Myocyte (in vitro differentiated cells): ENCODE data around the gene TEC. TPM values are rescaled to one million over a fixed set of nuclear protein-coding genes. Genes with fewer than 3 reads are reported as not detected.
A peak's percentile ranks its signal among the peaks of the same experiment; 100 is the strongest.
"Not testable (repeated sequence)": the region's sequence is repeated elsewhere in the genome, so short reads cannot be mapped to it uniquely, and the experiment has no call there.

Experiments
- DNase-seq: peaks from one replicate; pipeline ENCODE4 v3.0.0-alpha.2; 2012; ENCODE audit warnings: low read depth
- polyA plus RNA-seq: library from polyadenylated mRNA; unstranded; fragments of >200 nt; gene quantifications from one replicate; pipeline ENCODE4 v1.2.1, GENCODE V29; 2012; ENCODE audit warnings: missing spikeins
- total RNA-seq: library from RNA; depleted of rRNA; stranded (reverse); fragments of >200 nt; gene quantifications from 2 replicates; pipeline ENCODE4 v1.2.3, GENCODE V29; 2014

The TEC gene
- total RNA-seq, result 2.9 and 3.0 TPM in 2 replicates
- 2.6 TPM for polyA plus RNA-seq

GRCh38 chr4:48268956-48269860 is at the start of gene TEC:
TEC (minus strand) TSS chr4:48269838; CDS start chr4:48228614, 41,224 bp downstream.
- peak; percentile 63 for DNase-seq

GRCh38 chr4:48315728-48316630 is 46.3 kb upstream of the TEC start:
- DNase-seq, result peak; percentile 68

GRCh38 chr4:48314746-48315145 is 45.1 kb upstream of the TEC start:
- DNase-seq, result not testable (repeated sequence)

- DNase-seq, result no peak
Observed at GRCh38 chr4:48311896-48312295, 42.3 kb upstream of the TEC start.

- no peak for DNase-seq
Observed at GRCh38 chr4:48308901-48309300, 39.3 kb upstream of the TEC start.

GRCh38 chr4:48307528-48307927 is 37.9 kb upstream of the TEC start:
- no peak for DNase-seq

GRCh38 chr4:48305508-48305907 is 35.9 kb upstream of the TEC start:
- no peak for DNase-seq

- DNase-seq, result no peak
Observed at GRCh38 chr4:48300004-48300403, 30.4 kb upstream of the TEC start.

GRCh38 chr4:48299560-48299959 is 29.9 kb upstream of the TEC start:
- no peak for DNase-seq

GRCh38 chr4:48297256-48297846 is 27.7 kb upstream of the TEC start:
- peak; percentile 11 for DNase-seq

GRCh38 chr4:48296365-48296764 is 26.7 kb upstream of the TEC start:
- DNase-seq, result no peak

- DNase-seq, result peak; percentile 32
Observed at GRCh38 chr4:48295116-48295515, 25.5 kb upstream of the TEC start.

- not testable (repeated sequence) for DNase-seq
Observed at GRCh38 chr4:48292218-48292790, 22.7 kb upstream of the TEC start.

- peak; percentile 25 for DNase-seq
Observed at GRCh38 chr4:48290146-48290772, 20.6 kb upstream of the TEC start.

GRCh38 chr4:48286060-48286459 is 16.4 kb upstream of the TEC start:
- DNase-seq, result not testable (repeated sequence)

- not testable (repeated sequence) for DNase-seq
Observed at GRCh38 chr4:48285640-48286039, 16.0 kb upstream of the TEC start.

GRCh38 chr4:48275686-48276085 is 6.0 kb upstream of the TEC start:
- DNase-seq, result no peak

- DNase-seq, result peak; percentile 32
Observed at GRCh38 chr4:48275247-48275646, 5.6 kb upstream of the TEC start.

- DNase-seq, result no peak
Observed at GRCh38 chr4:48271626-48272025, 2.0 kb upstream of the TEC start.

GRCh38 chr4:48270951-48271473 is 1.4 kb upstream of the TEC start:
- DNase-seq, result no peak
